ENCODE results near the gene SLC27A1. TPM values are rescaled to one million over a fixed set of nuclear protein-coding genes. Genes with fewer than 3 reads are reported as not detected.

The SLC27A1 gene
- total RNA-seq, result 10.2 and 11.1 TPM in 2 replicates

DNA sequence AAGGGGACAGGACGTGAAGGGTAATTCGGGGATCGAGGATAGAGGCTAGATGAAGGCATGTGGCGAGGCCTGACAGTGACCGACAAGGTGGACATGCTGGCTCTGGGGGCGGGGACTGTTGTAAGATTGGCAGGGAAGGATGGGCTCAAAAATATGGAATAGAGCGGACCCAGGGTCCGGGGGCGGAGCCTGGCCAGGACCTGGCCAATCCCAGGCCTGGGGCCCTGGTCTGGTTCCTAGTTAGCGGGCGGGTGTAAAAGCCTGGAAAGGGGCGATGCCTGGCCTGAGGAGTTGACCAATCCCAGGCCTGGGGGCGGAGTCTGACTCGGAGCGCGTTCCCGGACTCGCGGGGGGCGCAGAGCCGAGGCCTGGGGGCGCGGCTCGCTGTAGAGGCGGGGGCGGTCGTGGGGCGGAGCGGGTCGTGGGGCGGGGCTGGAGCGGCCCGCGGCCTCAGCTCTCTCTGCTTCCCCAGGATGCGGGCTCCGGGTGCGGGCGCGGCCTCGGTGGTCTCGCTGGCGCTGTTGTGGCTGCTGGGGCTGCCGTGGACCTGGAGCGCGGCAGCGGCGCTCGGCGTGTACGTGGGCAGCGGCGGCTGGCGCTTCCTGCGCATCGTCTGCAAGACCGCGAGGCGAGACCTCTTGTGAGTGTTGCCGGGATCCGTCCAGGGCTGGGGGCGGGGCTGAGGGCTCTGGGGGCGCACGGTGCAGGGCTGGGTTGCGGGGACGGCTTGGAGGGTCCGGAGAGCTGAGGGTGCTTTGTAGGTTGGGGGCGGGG, at the start of gene SLC27A1:
Gene SLC27A1, plus strand, starts transcription at position 457 of the 774 bp plus-strand sequence. Its CDS starts 17 bp downstream, at position 474.

GRCh38 chr19:17448131-17448967, 22.0 kb upstream of the SLC27A1 start, which contains the start of gene TMEM221:
TSS of gene TMEM221 (minus strand) at chr19:17448668. CDS start at chr19:17448462, 206 bp downstream.

GRCh38 chr19:17460372-17461230, 9.7 kb upstream of the SLC27A1 start, which contains the start of gene NXNL1:
TSS of gene NXNL1 (minus strand) at chr19:17460926. CDS start at chr19:17460869, 57 bp downstream.

DNA sequence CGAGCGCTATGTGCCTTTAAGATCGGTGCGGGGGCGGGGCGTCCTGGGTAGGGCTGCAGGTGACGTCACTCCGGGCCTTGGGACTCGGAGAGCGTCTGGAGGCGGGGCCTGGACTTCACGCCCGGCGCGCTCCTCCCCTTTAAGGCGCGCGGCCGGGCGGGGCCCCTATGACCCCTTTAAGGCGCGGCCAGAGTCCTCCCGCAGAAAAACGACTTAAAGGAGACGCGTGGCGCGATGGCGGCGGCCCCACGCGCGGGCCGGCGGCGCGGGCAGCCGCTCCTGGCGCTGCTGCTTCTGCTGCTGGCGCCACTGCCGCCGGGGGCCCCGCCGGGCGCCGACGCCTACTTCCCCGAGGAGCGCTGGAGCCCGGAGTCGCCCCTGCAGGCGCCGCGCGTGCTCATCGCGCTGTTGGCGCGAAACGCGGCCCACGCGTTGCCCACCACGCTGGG, 85.2 kb downstream of the SLC27A1 start, which contains the start of gene COLGALT1:
Gene COLGALT1, plus strand, starts transcription at position 170 of the 449 bp plus-strand sequence. Its CDS starts 65 bp downstream, at position 235.

Other genes with a start within 250 kb of the SLC27A1 start
- gene OCEL1, start 244.3 kb upstream of the SLC27A1 start, total RNA-seq, result 1.2 and 5.9 TPM in 2 replicates
- 121 TPM in 2 replicates for gene NR2F6, start 224.6 kb upstream of the SLC27A1 start, total RNA-seq
- not detected in 2 replicates for gene USHBP1, start 205.8 kb upstream of the SLC27A1 start, total RNA-seq
- 69.9 and 76.7 TPM in 2 replicates for gene BABAM1, start 203.1 kb upstream of the SLC27A1 start, total RNA-seq
- gene ANKLE1, start 188.6 kb upstream of the SLC27A1 start, total RNA-seq, result 0.85 and 2.2 TPM in 2 replicates
- gene ABHD8, start 167.1 kb upstream of the SLC27A1 start, total RNA-seq, result 10.8 and 12.1 TPM in 2 replicates
- gene MRPL34, start 164.7 kb upstream of the SLC27A1 start, total RNA-seq, result 62.1 and 159 TPM in 2 replicates
- gene DDA1, start 161.0 kb upstream of the SLC27A1 start, total RNA-seq, result 22.7 and 31.5 TPM in 2 replicates
- 6.9 TPM in 2 replicates for gene ANO8, start 135.7 kb upstream of the SLC27A1 start, total RNA-seq
- gene GTPBP3, start 133.0 kb upstream of the SLC27A1 start, total RNA-seq, result 23.6 and 38.2 TPM in 2 replicates
- not detected in 2 replicates for gene PLVAP, start 93.2 kb upstream of the SLC27A1 start, total RNA-seq
- gene CCDC194, start 76.3 kb upstream of the SLC27A1 start, total RNA-seq, result not detected in 2 replicates
- not detected in 2 replicates for gene BST2, start 64.9 kb upstream of the SLC27A1 start, total RNA-seq
- gene MVB12A, start 50.5 kb upstream of the SLC27A1 start, total RNA-seq, result 67.1 and 78.6 TPM in 2 replicates
- gene TMEM221, start 21.9 kb upstream of the SLC27A1 start, total RNA-seq, result 0.42 TPM in 1 of 2 replicates, not detected in the other
- gene NXNL1, start 9.6 kb upstream of the SLC27A1 start, total RNA-seq, result not detected in 2 replicates
- 94.9 and 105 TPM in 2 replicates for gene PGLS, start 41.1 kb downstream of the SLC27A1 start, total RNA-seq
- 81.9 and 97.9 TPM in 2 replicates for gene COLGALT1, start 85.1 kb downstream of the SLC27A1 start, total RNA-seq
- 0.14 and 0.19 TPM in 2 replicates for gene UNC13A, start 217.8 kb downstream of the SLC27A1 start, total RNA-seq
- gene MAP1S, start 249.0 kb downstream of the SLC27A1 start, total RNA-seq, result 16.6 and 20.6 TPM in 2 replicates

Data from airway epithelial cell (primary cell).